ENCODE data around the gene PERM1.

Gene PERM1

DNA sequence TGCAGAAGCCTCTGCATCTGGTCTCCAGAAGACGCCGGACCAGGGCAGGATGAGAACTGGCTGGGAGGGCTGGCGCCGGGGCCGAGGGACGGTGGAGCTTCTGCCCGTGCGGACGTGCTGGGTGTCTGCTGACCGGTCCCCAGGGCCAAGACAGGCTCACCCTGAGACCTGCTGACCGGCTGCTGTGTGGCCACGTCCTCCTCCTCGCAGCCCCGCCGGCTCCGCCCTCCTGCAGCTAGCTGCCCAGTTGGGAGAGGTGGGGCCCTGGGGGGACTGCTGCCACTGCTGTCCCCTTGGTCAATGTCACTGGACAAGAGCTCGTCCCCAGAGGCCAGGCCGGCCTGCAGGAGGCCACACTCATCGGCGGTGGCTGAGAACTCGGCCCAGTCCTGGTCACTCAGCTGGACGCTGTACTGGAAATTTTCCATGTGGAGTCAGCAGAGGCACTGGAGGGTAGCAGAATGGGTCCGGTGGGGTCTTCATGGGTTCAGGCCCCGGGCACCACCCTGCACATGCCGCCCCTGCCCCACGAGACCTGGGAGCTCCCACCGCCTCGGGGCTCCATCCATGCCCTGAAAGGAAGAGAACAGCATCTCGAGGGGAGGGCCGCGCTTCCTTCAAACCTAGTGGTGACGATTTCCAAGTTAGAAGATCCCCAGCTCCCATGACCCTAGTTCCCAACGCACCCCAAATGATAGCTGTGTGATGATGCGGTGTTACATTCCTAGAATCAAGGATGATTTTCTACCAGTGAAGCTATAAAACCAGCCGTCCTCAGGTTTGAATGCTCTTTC lies 1.1 kb downstream of the PERM1 start:
- H3K9me3 ChIP-seq (replicated peaks in 1 of 2; ENCODE audit: control insufficient read depth in 2 of 2, insufficient read depth in 1 of 2, low read depth in 1 of 2, low read length in 2 of 2) = no peaks in the 10 kb centered on the region
- peak overlapping the region; percentile 80 for H3K23ac ChIP-seq (ENCODE audit: low read depth, low read length, poor library complexity)
- H2AFZ ChIP-seq (ENCODE audit: low read length) = no peak overlapping the region
- H3K36me3 ChIP-seq (replicated peaks in 1 of 2; ENCODE audit: control insufficient read depth in 2 of 2, insufficient read depth in 2 of 2, low read length in 2 of 2) = no peaks in the 10 kb centered on the region
- peak overlapping the region; percentile 67 for H2BK15ac ChIP-seq (ENCODE audit: low read length)
- peak overlapping the region; percentile 75 for H2BK5ac ChIP-seq (ENCODE audit: low read length)
- no peak overlapping the region for H4K91ac ChIP-seq (ENCODE audit: low read depth, low read length, poor library complexity)
- H3K4me3 ChIP-seq (ENCODE audit: low read length in 2 of 2) = no peak overlapping the region
- H3K9ac ChIP-seq (ENCODE audit: low read depth, low read length, poor library complexity) = peak overlapping the region; percentile 60
- H2BK120ac ChIP-seq (ENCODE audit: low read depth, low read length) = no peak overlapping the region
- DNase-seq (ENCODE audit: low spot score) = no peak
- no peak overlapping the region for H4K8ac ChIP-seq (ENCODE audit: low read depth, low read length)
- no peak overlapping the region for H3K4me2 ChIP-seq (ENCODE audit: insufficient read depth, low read length, poor library complexity, severe bottlenecking)
- no peak overlapping the region for H2BK12ac ChIP-seq (ENCODE audit: low read length)
- H3K14ac ChIP-seq (ENCODE audit: low read length) = peak overlapping the region; percentile 71
- no peak overlapping the region for H3K27ac ChIP-seq (replicated peaks; ENCODE audit: low read length)
- peak overlapping the region; percentile 38 for H3K18ac ChIP-seq (ENCODE audit: low read length)
- H3K4ac ChIP-seq (ENCODE audit: low read length) = no peak overlapping the region
- peaks cover 0 to 57% (median 5%) of the 10 kb centered on the region in 3 experiments for H3K27me3 ChIP-seq (ENCODE audit: control insufficient read depth in 3 of 3, insufficient read depth in 3 of 3, low read depth in 1 of 3, low read length in 3 of 3)
- H3K79me1 ChIP-seq (ENCODE audit: low read depth, low read length) = no peaks in the 10 kb centered on the region
- H3K4me1 ChIP-seq (ENCODE audit: control insufficient read depth in 2 of 2, insufficient read depth in 1 of 2, low read depth in 1 of 2, low read length in 2 of 2) = peaks cover 0 to 1% of the 10 kb centered on the region in 2 donors
- peak overlapping the region; percentile 84 for H2AK5ac ChIP-seq (ENCODE audit: low read depth, low read length)
- WGBS, 2 donors (ENCODE audit: extremely low coverage in 2 of 2, insufficient read length in 2 of 2, insufficient replicate concordance in 1 of 2) = no CpG with 5 or more reads among the region's 35 CpGs

- no peak overlapping the region for H3K27ac ChIP-seq (replicated peaks; ENCODE audit: low read length)
- peak overlapping the region; percentile 84 for H2AK5ac ChIP-seq (ENCODE audit: low read depth, low read length)
- no CpG with 5 or more reads among the region's 13 CpGs for WGBS, 2 donors (ENCODE audit: extremely low coverage in 2 of 2, insufficient read length in 2 of 2, insufficient replicate concordance in 1 of 2)
- no peak overlapping the region for H2BK5ac ChIP-seq (ENCODE audit: low read length)
- H2BK120ac ChIP-seq (ENCODE audit: low read depth, low read length) = no peak overlapping the region
- no peak overlapping the region for H2BK12ac ChIP-seq (ENCODE audit: low read length)
- H3K4ac ChIP-seq (ENCODE audit: low read length) = no peak overlapping the region
- H4K8ac ChIP-seq (ENCODE audit: low read depth, low read length) = no peak overlapping the region
- H3K79me1 ChIP-seq (ENCODE audit: low read depth, low read length) = no peaks in the 10 kb centered on the region
- no peak overlapping the region for H3K9ac ChIP-seq (ENCODE audit: low read depth, low read length, poor library complexity)
- H3K18ac ChIP-seq (ENCODE audit: low read length) = no peak overlapping the region
- peaks cover 0 to 1% of the 10 kb centered on the region in 2 donors for H3K4me1 ChIP-seq (ENCODE audit: control insufficient read depth in 2 of 2, insufficient read depth in 1 of 2, low read depth in 1 of 2, low read length in 2 of 2)
- H2AFZ ChIP-seq (ENCODE audit: low read length) = no peak overlapping the region
- no peaks in the 10 kb centered on the region for H3K36me3 ChIP-seq (replicated peaks in 1 of 2; ENCODE audit: control insufficient read depth in 2 of 2, insufficient read depth in 2 of 2, low read length in 2 of 2)
- no peak overlapping the region for H4K91ac ChIP-seq (ENCODE audit: low read depth, low read length, poor library complexity)
- no peak overlapping the region for H3K4me3 ChIP-seq (ENCODE audit: low read length in 2 of 2)
- peaks cover 0 to 60% (median 8%) of the 10 kb centered on the region in 3 experiments for H3K27me3 ChIP-seq (ENCODE audit: control insufficient read depth in 3 of 3, insufficient read depth in 3 of 3, low read depth in 1 of 3, low read length in 3 of 3)
- H3K4me2 ChIP-seq (ENCODE audit: insufficient read depth, low read length, poor library complexity, severe bottlenecking) = no peak overlapping the region
- DNase-seq (ENCODE audit: low spot score) = no peak
- no peaks in the 10 kb centered on the region for H3K9me3 ChIP-seq (replicated peaks in 1 of 2; ENCODE audit: control insufficient read depth in 2 of 2, insufficient read depth in 1 of 2, low read depth in 1 of 2, low read length in 2 of 2)
- H3K23ac ChIP-seq (ENCODE audit: low read depth, low read length, poor library complexity) = peak overlapping the region; percentile 50
- H2BK15ac ChIP-seq (ENCODE audit: low read length) = peak overlapping the region; percentile 67
- no peak overlapping the region for H3K14ac ChIP-seq (ENCODE audit: low read length)
Measured at GRCh38 chr1:980137-980571, 1.7 kb downstream of the PERM1 start.

GRCh38 chr1:979744-980072 lies 2.2 kb downstream of the PERM1 start:
- Histone ChIP-seq H4K8ac (ENCODE audit: low read depth, low read length) (no peak overlapping the region), H3K9ac (ENCODE audit: low read depth, low read length, poor library complexity) (no peak overlapping the region), H2BK15ac (ENCODE audit: low read length) (no peak overlapping the region), H2AFZ (ENCODE audit: low read length) (no peak overlapping the region), H3K18ac (ENCODE audit: low read length) (no peak overlapping the region), H3K27ac (replicated peaks; ENCODE audit: low read length) (no peak overlapping the region), H3K4me2 (ENCODE audit: insufficient read depth, low read length, poor library complexity, severe bottlenecking) (no peak overlapping the region), H3K27me3 (ENCODE audit: control insufficient read depth in 3 of 3, insufficient read depth in 3 of 3, low read depth in 1 of 3, low read length in 3 of 3) (peaks cover 0 to 62% (median 10%) of the 10 kb centered on the region in 3 experiments), H2BK5ac (ENCODE audit: low read length) (no peak overlapping the region), H4K91ac (ENCODE audit: low read depth, low read length, poor library complexity) (no peak overlapping the region), H3K14ac (ENCODE audit: low read length) (peak overlapping the region; percentile 27), H3K9me3 (replicated peaks in 1 of 2; ENCODE audit: control insufficient read depth in 2 of 2, insufficient read depth in 1 of 2, low read depth in 1 of 2, low read length in 2 of 2) (no peaks in the 10 kb centered on the region), H3K79me1 (ENCODE audit: low read depth, low read length) (no peaks in the 10 kb centered on the region), H3K36me3 (replicated peaks in 1 of 2; ENCODE audit: control insufficient read depth in 2 of 2, insufficient read depth in 2 of 2, low read length in 2 of 2) (no peaks in the 10 kb centered on the region), H3K4me1 (ENCODE audit: control insufficient read depth in 2 of 2, insufficient read depth in 1 of 2, low read depth in 1 of 2, low read length in 2 of 2) (peaks cover 0 to 1% of the 10 kb centered on the region in 2 donors), H3K23ac (ENCODE audit: low read depth, low read length, poor library complexity) (peak overlapping the region; percentile 50), H2AK5ac (ENCODE audit: low read depth, low read length) (no peak overlapping the region), H3K4me3 (ENCODE audit: low read length in 2 of 2) (peak overlapping the region in 1 of 2 donors; percentile 48), H2BK12ac (ENCODE audit: low read length) (no peak overlapping the region), H2BK120ac (ENCODE audit: low read depth, low read length) (no peak overlapping the region), H3K4ac (ENCODE audit: low read length) (no peak overlapping the region)
- no peak for DNase-seq (ENCODE audit: low spot score)
- WGBS, 2 donors (ENCODE audit: extremely low coverage in 2 of 2, insufficient read length in 2 of 2, insufficient replicate concordance in 1 of 2) = no CpG with 5 or more reads among the region's 9 CpGs

GRCh38 chr1:978835-979743 lies 2.8 kb downstream of the PERM1 start:
- Histone ChIP-seq H3K36me3 (replicated peaks in 1 of 2; ENCODE audit: control insufficient read depth in 2 of 2, insufficient read depth in 2 of 2, low read length in 2 of 2) (no peaks in the 10 kb centered on the region), H2AK5ac (ENCODE audit: low read depth, low read length) (peak overlapping the region; percentile 28), H2BK120ac (ENCODE audit: low read depth, low read length) (no peak overlapping the region), H3K4me3 (ENCODE audit: low read length in 2 of 2) (no peak overlapping the region), H4K8ac (ENCODE audit: low read depth, low read length) (no peak overlapping the region), H3K9me3 (replicated peaks in 1 of 2; ENCODE audit: control insufficient read depth in 2 of 2, insufficient read depth in 1 of 2, low read depth in 1 of 2, low read length in 2 of 2) (no peaks in the 10 kb centered on the region), H3K79me1 (ENCODE audit: low read depth, low read length) (no peaks in the 10 kb centered on the region), H4K91ac (ENCODE audit: low read depth, low read length, poor library complexity) (no peak overlapping the region), H3K4me1 (ENCODE audit: control insufficient read depth in 2 of 2, insufficient read depth in 1 of 2, low read depth in 1 of 2, low read length in 2 of 2) (peaks cover 0 to 1% of the 10 kb centered on the region in 2 donors), H3K27ac (replicated peaks; ENCODE audit: low read length) (no peak overlapping the region), H3K9ac (ENCODE audit: low read depth, low read length, poor library complexity) (no peak overlapping the region), H3K27me3 (ENCODE audit: control insufficient read depth in 3 of 3, insufficient read depth in 3 of 3, low read depth in 1 of 3, low read length in 3 of 3) (peaks cover 0 to 68% (median 13%) of the 10 kb centered on the region in 3 experiments), H3K4ac (ENCODE audit: low read length) (no peak overlapping the region), H2BK15ac (ENCODE audit: low read length) (no peak overlapping the region), H3K23ac (ENCODE audit: low read depth, low read length, poor library complexity) (peak overlapping the region; percentile 50), H3K4me2 (ENCODE audit: insufficient read depth, low read length, poor library complexity, severe bottlenecking) (no peak overlapping the region), H2AFZ (ENCODE audit: low read length) (no peak overlapping the region), H3K18ac (ENCODE audit: low read length) (no peak overlapping the region), H2BK5ac (ENCODE audit: low read length) (no peak overlapping the region), H2BK12ac (ENCODE audit: low read length) (no peak overlapping the region), H3K14ac (ENCODE audit: low read length) (peak overlapping the region; percentile 21)
- DNase-seq (ENCODE audit: low spot score) = no peak
- WGBS, 2 donors (ENCODE audit: extremely low coverage in 2 of 2, insufficient read length in 2 of 2, insufficient replicate concordance in 1 of 2) = no CpG with 5 or more reads among the region's 60 CpGs
